Dendritic cell treated with granulocyte-macrophage colony-stimulating factor and Interleukin-4, amounts not matched to agents 40 ng/mL and 50 ng/mL, for 4 days (primary cell): ENCODE results near the gene KAZALD1.

ENCODE experiments used
- H3K27ac Mint-ChIP-seq: one replicate; pipeline ENCODE4 v1.8.0; 2022; ENCODE audit warnings: mild to moderate bottlenecking, mixed read lengths
- H3K27me3 Mint-ChIP-seq: one replicate; pipeline ENCODE4 v1.8.0; 2022; ENCODE audit warnings: mild to moderate bottlenecking, mixed read lengths
- H3K36me3 Mint-ChIP-seq: one replicate; pipeline ENCODE4 v1.8.0; 2022; ENCODE audit warnings: low read depth, mixed read lengths
- H3K4me1 Mint-ChIP-seq: one replicate; pipeline ENCODE4 v1.8.0; 2022; ENCODE audit warnings: low read depth, mixed read lengths
- H3K4me3 Mint-ChIP-seq: one replicate; pipeline ENCODE4 v1.8.0; 2022; ENCODE audit warnings: mild to moderate bottlenecking, moderate library complexity, mixed read lengths
- H3K9me3 Mint-ChIP-seq: one replicate; pipeline ENCODE4 v1.8.0; 2022; ENCODE audit warnings: mixed read lengths
- intact Hi-C: fragments of 100-400 bp; cut with micrococcal nuclease; formaldehyde crosslinking; loops from one replicate; pipeline ENCODE4 v1.15.0; 2022

KAZALD1 gene

DNA sequence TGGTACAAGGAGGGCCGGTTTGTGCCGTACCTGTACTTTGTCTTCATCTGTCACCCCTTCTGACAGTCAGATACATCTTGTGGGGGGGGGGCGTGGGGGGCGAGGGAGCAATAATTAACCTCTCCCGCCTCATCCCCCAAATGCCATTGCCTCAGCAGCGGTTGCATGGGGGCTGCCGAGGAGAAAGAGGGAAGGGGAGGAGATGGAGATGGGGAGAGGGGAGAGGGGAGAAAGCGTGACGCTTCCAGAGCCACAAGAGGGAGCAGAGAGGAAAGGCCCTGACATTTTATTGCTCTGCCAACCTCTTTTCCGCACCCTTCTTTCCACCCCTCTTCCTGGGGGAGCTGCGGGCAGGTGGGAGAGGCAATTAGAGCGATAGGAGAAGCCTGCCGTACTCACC is 11.8 kb downstream of the KAZALD1 start:
- Mint-ChIP-seq H3K27me3 (peaks cover 41% of the 10 kb centered on the region), H3K4me1 (peaks cover 65% of the 10 kb centered on the region), H3K27ac (peak overlapping the region; percentile 93), H3K36me3 (no peaks in the 10 kb centered on the region), H3K9me3 (no peaks in the 10 kb centered on the region), H3K4me3 (no peak overlapping the region)
- intact Hi-C loops = loop anchor here (5.0 kb wide), 1 partner anchor 41 kb away; the partner anchor contains the start of genes PDZD7 and SFXN3

DNA sequence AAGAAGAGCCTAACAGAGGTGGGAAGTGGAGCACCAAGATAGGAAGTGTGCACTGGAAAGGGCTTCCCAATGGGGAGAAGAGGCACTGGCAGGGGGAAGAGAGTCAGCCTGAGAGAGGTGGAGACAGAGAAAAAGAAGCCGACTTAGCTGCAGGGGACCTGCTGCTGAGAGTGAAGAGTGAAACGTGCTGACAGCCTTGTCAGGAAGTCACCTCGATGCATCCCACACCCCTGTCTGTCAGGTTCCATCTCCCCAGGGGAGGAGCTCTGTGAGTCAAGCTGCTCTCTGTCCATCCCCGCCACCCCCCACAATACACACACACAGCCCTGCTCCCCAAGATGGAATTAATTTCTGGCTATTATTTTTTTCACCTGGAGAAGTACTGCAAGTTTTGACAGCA is 14.0 kb downstream of the KAZALD1 start:
- Mint-ChIP-seq H3K27me3 (peaks cover 63% of the 10 kb centered on the region), H3K36me3 (no peaks in the 10 kb centered on the region), H3K4me1 (peaks cover 48% of the 10 kb centered on the region), H3K27ac (peak overlapping the region; percentile 10), H3K4me3 (no peak overlapping the region), H3K9me3 (no peaks in the 10 kb centered on the region)
- intact Hi-C loops = no loop called here

DNA sequence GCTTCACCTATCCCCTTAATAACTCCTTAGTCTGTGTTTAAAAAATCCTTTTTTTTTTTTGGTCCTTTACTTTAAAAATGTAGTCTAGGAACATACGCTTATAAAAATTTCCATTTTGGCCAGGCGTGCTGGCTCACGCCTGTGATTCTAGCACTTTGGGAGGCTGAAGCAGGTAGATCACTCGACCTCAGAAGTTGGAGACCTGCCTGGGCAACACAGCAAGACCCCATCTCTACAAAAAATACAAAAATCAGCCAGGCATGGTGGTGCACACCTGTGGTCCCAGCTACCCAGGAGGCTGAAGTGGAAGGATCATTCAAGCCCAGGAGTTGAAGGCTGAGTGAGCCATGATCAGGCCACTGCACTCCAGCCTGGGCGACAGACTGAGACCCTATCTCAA is 14.8 kb downstream of the KAZALD1 start:
- Mint-ChIP-seq H3K27me3 (peaks cover 71% of the 10 kb centered on the region), H3K4me3 (no peak overlapping the region), H3K9me3 (no peaks in the 10 kb centered on the region), H3K36me3 (no peaks in the 10 kb centered on the region), H3K4me1 (peaks cover 40% of the 10 kb centered on the region), H3K27ac (no peak overlapping the region)
- intact Hi-C loops = no loop called here

DNA sequence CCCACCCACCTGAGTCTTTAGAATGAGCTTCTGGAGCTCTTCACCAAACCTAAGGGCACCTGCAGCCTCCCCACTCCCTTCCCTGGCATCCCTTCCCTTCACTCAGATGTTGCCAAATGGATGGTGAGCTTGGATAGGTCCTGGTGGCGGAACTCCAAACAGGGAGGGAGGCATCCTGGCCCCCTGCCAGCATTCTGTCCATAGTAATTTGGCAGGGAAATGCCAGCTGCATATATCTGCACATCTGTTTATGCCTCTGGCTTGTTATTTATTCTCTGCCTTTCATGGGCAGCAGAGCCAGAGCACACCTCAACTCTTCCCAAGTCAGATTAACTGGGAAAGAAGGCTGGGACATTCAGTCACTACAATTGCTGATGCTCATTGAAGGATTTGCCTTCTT is 18.1 kb downstream of the KAZALD1 start:
- intact Hi-C loops = no loop called here
- Mint-ChIP-seq H3K9me3 (no peaks in the 10 kb centered on the region), H3K36me3 (no peaks in the 10 kb centered on the region), H3K27me3 (peaks cover 89% of the 10 kb centered on the region), H3K4me1 (peaks cover 11% of the 10 kb centered on the region), H3K27ac (no peak overlapping the region), H3K4me3 (no peak overlapping the region)

DNA sequence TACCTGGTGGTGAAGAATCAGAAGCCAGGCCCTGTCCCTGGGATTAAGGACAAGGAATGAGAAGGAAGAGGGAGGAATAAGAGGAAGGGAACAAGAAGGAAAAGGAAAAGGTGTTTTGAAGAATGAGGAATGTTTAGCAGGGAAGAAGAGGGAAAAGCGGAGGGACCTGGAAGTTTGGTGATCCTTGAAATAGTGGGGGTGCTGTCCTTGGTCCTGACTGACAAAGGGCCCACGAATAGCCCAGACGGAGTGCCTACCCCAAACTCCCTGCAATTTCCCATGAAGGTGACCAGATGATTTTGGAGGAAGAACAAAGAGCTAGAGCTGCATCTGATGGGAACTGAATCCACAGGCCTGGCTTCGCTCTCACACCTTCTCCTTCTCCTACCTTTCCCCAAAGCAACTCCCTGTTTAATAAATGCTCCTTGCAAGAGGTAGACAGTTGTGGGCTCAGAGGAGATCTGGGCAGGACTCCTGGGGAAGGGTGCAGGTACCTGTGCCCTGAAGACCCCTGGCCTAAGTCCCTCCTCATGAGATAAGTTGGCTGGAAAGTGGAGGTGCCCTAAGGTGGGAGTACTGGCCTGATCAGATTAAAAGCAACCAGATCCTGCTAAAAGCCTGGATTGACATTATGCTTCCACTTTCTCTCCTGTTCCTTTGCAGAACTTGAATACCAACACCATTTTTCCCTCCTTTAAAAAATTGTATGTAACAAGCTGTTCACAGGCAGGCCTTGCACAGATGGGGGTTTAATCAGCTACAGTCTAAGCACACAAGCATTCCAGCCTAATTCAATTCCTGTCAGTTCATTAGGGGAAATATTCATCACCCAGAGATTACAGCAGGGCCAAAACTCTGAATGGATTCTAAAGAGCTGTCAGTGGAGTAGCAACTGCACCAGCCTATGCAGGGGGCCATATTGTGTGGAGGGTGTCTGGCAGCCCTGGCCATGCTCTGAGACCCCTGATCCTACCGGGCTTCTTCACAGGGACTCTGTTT is 19.4 kb downstream of the KAZALD1 start:
- intact Hi-C loops = no loop called here
- Mint-ChIP-seq H3K27ac (no peak overlapping the region), H3K27me3 (peaks cover 89% of the 10 kb centered on the region), H3K9me3 (no peaks in the 10 kb centered on the region), H3K4me1 (no peaks in the 10 kb centered on the region), H3K4me3 (no peak overlapping the region), H3K36me3 (no peaks in the 10 kb centered on the region)

DNA sequence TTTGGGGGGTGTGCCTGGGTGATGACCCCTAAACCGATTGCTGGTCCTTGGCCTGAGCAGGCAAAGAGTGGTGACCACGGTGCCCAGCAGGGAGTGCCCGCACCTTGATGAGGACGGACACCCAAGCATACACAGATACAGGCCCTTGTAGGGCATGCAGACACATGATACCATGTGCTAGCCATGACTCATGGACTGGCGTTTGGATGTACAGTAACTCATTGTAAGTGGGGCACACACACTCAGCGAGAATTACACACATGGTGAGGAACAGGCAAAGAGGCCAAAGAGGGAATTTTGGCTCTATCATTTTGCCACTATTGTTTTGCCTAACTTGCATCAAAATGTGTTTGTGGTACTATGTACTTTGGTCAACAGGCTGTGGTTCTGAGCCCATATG is 24.1 kb downstream of the KAZALD1 start:
- Mint-ChIP-seq H3K9me3 (no peaks in the 10 kb centered on the region), H3K36me3 (no peaks in the 10 kb centered on the region), H3K27me3 (peaks cover 94% of the 10 kb centered on the region), H3K4me3 (no peak overlapping the region), H3K27ac (no peak overlapping the region), H3K4me1 (peaks cover 7% of the 10 kb centered on the region)
- intact Hi-C loops = no loop called here

DNA sequence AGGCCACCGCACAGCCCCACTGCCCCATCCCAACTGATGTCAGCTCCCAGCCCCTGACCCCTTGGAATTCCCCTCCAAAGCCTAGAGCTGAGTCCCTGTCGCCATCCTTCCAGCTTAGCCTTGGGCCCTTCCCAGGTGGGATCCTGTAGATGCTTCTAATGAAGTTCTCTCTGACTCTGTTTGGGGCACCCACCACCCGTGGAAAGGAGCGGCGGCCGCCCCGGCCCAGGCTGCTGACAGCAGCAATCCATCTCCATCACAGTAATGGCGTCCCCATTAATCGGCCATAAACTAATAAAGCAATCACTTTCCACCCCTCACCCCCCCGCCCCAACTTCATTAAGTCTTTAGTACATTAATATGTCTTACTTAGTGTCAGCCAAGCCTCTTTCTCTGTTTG is 25.6 kb downstream of the KAZALD1 start:
- intact Hi-C loops = no loop called here
- peaks cover 7% of the 10 kb centered on the region for H3K4me1 Mint-ChIP-seq
- peaks cover 94% of the 10 kb centered on the region for H3K27me3 Mint-ChIP-seq
- H3K4me3 Mint-ChIP-seq = no peak overlapping the region
- H3K36me3 Mint-ChIP-seq = no peaks in the 10 kb centered on the region
- H3K9me3 Mint-ChIP-seq = no peaks in the 10 kb centered on the region
- H3K27ac Mint-ChIP-seq = no peak overlapping the region

DNA sequence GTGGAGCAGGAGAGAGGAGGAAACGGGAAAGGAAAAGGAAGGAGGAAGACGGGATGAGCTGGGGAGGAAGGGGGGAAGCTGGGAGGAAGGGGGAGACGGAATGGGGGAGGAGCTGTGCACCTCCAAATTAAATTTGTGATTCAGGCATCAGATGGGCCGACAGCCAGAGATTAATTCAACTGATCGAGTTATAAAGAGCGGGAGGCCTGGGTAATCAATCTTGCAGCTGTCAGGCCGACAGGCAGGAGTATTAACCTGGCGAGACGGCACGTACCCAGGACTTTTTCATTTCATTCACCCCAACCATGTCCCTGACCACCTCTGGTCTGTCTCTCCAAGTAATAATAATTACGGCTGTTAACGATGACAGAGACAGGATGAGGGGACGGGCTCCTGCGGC is 26.2 kb downstream of the KAZALD1 start:
- Mint-ChIP-seq H3K36me3 (no peaks in the 10 kb centered on the region), H3K4me3 (no peak overlapping the region), H3K27ac (no peak overlapping the region), H3K9me3 (no peaks in the 10 kb centered on the region), H3K27me3 (peaks cover 93% of the 10 kb centered on the region), H3K4me1 (peaks cover 7% of the 10 kb centered on the region)
- intact Hi-C loops = no loop called here

DNA sequence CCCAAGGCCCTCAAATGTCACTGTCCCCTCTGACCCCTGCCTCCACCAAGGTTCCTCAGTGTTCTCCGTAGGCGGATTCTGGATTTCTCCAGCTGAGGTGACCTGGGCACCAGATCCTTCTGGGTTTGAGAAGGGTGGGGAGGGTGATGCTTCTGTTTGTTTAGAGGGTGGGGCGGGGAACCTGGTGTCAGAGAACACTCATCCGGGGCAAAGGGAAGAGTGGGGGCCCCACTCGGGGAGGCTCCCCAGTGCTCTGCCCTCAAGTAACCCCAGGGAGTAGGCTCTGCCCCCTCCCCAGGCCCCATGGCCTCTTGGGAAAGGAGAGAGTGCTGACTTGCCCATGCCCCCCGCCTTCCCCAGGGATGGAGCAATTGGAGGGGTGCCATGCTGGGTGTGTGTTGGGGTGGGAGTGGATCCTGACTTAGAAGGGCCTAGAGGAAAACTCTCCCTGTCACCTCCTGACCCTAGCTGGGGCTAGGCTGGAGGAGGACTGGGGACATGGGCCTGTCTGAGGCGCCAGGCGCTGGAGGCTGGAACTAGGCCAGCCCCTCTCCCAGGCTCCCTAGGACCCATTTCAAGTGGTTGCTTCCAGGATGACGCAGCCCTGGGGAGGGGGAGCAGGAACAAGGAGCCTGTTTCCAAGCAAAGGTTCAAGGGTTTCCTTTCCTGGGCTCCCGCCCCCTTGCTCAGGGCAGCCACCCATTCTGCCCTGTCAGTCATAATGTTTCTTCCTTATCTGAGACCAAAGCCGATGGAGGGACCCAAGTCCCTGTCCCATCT is 27.9 kb downstream of the KAZALD1 start:
- no peaks in the 10 kb centered on the region for H3K36me3 Mint-ChIP-seq
- H3K9me3 Mint-ChIP-seq = no peaks in the 10 kb centered on the region
- H3K4me3 Mint-ChIP-seq = no peak overlapping the region
- H3K27ac Mint-ChIP-seq = no peak overlapping the region
- peaks cover 7% of the 10 kb centered on the region for H3K4me1 Mint-ChIP-seq
- H3K27me3 Mint-ChIP-seq = peaks cover 93% of the 10 kb centered on the region
- intact Hi-C loops = no loop called here

DNA sequence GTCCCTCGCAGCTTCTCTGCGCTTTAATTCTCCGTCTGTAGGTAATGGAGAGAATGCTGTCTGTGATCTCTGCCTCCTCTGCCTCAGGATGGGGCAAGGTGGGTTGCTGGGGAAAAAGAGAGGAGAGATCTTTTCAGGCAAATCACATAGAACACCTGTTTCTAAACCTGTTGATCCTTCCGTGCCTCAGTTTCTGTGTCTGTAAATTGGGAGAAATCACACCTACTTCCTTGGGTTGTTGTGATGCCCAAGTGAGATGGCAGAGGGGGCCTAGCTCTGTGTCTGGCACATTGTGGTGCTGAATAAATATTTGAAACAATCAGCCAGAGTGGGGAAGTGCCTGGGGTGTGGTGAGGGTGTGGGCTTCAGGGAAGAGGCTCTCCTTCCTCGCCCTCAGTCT is 28.8 kb downstream of the KAZALD1 start:
- H3K27me3 Mint-ChIP-seq = peaks cover 90% of the 10 kb centered on the region
- H3K36me3 Mint-ChIP-seq = no peaks in the 10 kb centered on the region
- no peak overlapping the region for H3K4me3 Mint-ChIP-seq
- H3K27ac Mint-ChIP-seq = no peak overlapping the region
- peaks cover 7% of the 10 kb centered on the region for H3K4me1 Mint-ChIP-seq
- no peaks in the 10 kb centered on the region for H3K9me3 Mint-ChIP-seq
- intact Hi-C loops = no loop called here

DNA sequence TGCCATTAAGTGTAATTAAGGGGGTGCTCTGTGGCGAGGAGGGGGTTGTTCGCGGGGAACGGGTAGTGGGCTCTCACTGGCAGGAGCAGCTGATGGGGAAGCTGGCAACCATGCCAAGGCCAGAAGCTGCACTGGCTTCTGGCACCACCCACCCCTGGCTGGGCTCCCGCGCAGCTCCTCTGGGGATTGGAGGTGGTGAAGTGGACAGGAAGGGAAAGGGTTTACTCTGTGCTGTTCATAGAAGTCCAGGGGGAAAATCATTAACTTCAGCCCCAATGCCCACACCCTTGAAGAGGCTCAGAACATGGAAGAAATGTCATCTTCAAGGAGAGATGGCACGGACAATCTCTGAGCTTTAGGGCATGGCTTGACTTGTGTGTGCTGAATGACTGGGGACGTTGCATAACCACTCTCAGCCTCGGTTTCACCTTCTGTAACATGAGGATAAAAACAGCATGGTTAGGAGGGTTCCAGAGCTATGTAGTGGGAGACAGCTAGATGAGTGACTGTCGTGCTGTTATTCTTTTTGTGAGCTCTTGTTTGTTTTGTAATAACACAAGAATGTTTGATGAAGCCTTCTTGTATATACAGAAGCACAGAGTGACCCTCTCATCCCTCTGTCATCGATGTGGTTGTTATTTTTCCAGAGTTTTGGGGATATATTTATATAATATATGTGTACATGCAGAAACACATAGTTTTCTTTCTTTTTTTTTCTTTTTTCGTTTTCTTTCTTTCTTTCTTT is 29.9 kb downstream of the KAZALD1 start:
- peaks cover 7% of the 10 kb centered on the region for H3K4me1 Mint-ChIP-seq
- H3K27me3 Mint-ChIP-seq = peaks cover 84% of the 10 kb centered on the region
- no peak overlapping the region for H3K4me3 Mint-ChIP-seq
- intact Hi-C loops = no loop called here
- H3K36me3 Mint-ChIP-seq = no peaks in the 10 kb centered on the region
- H3K9me3 Mint-ChIP-seq = no peaks in the 10 kb centered on the region
- H3K27ac Mint-ChIP-seq = no peak overlapping the region

DNA sequence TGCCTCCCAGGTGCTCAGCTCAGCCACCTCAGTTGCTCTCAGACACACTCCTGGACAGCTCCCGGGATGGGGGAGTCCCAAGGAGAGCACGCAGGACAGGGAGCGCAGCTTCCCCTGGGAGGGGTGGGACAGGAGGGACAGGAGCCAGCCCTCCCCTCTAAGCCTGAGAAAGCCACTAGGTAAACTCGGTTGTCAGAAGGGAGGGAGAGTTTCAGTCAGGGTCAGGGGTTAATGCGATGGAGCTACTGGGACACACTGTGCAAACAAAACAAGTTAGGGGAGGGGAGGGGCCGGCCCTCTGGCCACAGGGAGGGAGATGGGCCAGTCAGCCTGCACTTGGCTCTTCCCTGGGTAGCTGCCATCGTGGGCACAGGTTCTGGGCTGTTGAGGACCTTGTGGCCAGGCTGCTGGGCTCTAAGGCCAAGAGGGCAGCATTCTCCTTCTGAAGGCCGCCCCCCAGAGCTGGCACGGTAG is 31.1 kb downstream of the KAZALD1 start:
- H3K36me3 Mint-ChIP-seq = no peaks in the 10 kb centered on the region
- peaks cover 84% of the 10 kb centered on the region for H3K27me3 Mint-ChIP-seq
- no peak overlapping the region for H3K4me3 Mint-ChIP-seq
- peaks cover 1% of the 10 kb centered on the region for H3K4me1 Mint-ChIP-seq
- intact Hi-C loops = no loop called here
- no peaks in the 10 kb centered on the region for H3K9me3 Mint-ChIP-seq
- no peak overlapping the region for H3K27ac Mint-ChIP-seq

DNA sequence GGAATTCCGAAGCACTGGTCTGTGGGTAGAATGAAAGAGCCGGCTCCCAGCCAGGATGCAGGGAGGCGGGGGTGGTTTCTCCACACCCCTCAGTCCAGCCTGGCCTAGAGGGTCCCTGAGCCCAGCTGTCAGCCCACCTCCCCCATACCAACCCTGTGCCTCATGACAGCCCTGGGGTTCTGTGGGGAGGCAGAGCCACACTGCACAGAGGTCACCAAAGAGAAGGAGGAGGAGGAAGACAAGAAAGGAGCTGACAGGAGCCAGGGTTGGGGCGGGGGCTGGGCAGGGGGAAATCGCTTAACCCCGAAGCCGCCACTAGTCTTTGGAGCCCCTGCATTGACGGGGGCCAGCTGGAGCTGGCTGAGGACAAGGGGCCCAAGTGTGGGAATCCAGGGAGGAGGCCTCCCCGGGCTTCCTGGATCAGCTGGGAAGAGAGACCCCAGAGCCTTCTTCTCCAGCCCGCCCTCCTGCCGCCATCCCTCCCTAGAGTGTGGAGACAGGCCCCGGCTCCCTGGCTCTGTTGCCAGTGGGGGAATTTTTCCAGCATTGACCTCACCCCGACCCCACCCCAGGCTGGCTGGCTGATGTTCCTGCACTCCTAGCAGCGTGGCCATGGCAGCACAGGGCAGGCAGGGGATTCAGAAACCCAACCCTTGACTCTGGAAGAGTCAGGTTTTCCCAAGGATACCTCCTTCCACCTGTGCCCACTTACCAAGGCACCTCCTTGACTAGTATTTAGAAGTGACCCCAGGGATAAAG is 32.5 kb downstream of the KAZALD1 start:
- Mint-ChIP-seq H3K9me3 (no peaks in the 10 kb centered on the region), H3K4me1 (no peaks in the 10 kb centered on the region), H3K27me3 (peaks cover 80% of the 10 kb centered on the region), H3K27ac (no peak overlapping the region), H3K4me3 (no peak overlapping the region), H3K36me3 (no peaks in the 10 kb centered on the region)
- intact Hi-C loops = no loop called here
